ENCODE measurements around the gene ATL3.

ATL3 gene

DNA sequence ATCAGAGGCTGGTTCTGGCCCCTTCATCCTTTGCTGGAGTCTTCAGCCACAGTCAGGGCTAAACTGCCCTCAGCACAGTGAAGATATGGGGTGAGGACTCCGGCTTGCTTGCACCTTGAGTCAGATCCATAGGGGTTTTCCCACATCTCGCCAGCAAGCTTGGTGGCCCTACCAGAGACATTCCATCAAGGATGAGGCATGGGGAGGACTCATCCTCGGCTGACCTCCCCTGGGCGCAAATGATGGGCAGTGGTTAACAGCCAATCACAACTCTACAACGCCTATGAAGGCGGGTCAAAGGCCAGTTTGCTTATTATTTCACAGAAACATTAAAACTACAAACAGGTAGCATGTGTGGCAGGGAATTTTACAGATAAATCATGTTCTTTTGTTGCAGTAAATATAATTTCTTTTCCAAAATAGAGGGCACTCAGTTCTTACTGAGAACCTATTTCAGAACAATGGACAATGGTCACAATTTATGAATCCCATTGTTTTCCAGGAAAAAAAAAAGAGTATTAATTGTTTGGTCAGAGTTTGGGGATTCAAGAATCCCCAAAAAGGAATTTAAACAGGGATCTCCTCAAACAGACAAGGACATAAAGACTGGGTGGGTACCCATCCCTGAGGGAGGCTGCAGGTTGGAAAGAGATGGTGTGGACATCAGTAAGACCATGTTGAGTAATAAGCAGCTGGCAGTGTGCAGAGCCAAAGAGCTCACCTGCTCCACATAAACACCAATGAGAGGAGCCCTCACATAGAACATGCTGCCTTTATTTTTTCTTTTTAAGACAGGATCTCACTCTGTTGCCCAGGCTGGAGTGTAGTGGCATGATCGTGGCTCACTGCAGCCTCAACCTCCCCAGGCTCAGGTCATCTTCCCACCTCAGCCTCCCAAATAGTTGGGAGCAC, 71.7 kb downstream of the ATL3 start:
- TF ChIP-seq, protein P1, sequence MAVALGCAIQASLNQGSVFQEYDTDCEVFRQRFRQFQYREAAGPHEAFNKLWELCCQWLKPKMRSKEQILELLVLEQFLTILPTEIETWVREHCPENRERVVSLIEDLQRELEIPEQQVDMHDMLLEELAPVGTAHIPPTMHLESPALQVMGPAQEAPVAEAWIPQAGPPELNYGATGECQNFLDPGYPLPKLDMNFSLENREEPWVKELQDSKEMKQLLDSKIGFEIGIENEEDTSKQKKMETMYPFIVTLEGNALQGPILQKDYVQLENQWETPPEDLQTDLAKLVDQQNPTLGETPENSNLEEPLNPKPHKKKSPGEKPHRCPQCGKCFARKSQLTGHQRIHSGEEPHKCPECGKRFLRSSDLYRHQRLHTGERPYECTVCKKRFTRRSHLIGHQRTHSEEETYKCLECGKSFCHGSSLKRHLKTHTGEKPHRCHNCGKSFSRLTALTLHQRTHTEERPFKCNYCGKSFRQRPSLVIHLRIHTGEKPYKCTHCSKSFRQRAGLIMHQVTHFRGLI (tag by site-specific recombination; IDR thresholded peaks at IDR 0.05): no peak
- TF ChIP-seq ZIC2 (tag by site-specific recombination; IDR thresholded peaks at IDR 0.05): no peak
- no peak for TF ChIP-seq ZNF473 (tag by site-specific recombination; IDR thresholded peaks at IDR 0.05)
- no peak for TF ChIP-seq OVOL3 (tag by site-specific recombination; IDR thresholded peaks at IDR 0.05)
- TF ChIP-seq PRDM1 (tag by site-specific recombination; IDR thresholded peaks at IDR 0.05): no peak
- TF ChIP-seq ZFP37 (tag by site-specific recombination; IDR thresholded peaks at IDR 0.05): no peak
- TF ChIP-seq, protein P2, sequence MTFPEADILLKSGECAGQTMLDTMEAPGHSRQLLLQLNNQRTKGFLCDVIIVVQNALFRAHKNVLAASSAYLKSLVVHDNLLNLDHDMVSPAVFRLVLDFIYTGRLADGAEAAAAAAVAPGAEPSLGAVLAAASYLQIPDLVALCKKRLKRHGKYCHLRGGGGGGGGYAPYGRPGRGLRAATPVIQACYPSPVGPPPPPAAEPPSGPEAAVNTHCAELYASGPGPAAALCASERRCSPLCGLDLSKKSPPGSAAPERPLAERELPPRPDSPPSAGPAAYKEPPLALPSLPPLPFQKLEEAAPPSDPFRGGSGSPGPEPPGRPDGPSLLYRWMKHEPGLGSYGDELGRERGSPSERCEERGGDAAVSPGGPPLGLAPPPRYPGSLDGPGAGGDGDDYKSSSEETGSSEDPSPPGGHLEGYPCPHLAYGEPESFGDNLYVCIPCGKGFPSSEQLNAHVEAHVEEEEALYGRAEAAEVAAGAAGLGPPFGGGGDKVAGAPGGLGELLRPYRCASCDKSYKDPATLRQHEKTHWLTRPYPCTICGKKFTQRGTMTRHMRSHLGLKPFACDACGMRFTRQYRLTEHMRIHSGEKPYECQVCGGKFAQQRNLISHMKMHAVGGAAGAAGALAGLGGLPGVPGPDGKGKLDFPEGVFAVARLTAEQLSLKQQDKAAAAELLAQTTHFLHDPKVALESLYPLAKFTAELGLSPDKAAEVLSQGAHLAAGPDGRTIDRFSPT (tag by site-specific recombination; IDR thresholded peaks at IDR 0.05): no peak
- TF ChIP-seq ZBTB17 (tag by site-specific recombination; IDR thresholded peaks at IDR 0.05): no peak
- TF ChIP-seq ZNF501 (tag by site-specific recombination; IDR thresholded peaks at IDR 0.05): no peak
- TF ChIP-seq MZF1 (tag by site-specific recombination; IDR thresholded peaks at IDR 0.05; ENCODE audit: borderline replicate concordance): no peak
- no peak for TF ChIP-seq ZFP3 (tag by site-specific recombination; IDR thresholded peaks at IDR 0.05; ENCODE audit: low read depth)
- no peak for TF ChIP-seq GLI4 (tag by site-specific recombination; IDR thresholded peaks at IDR 0.05)
- no peak for TF ChIP-seq ZNF571 (tag by site-specific recombination; IDR thresholded peaks at IDR 0.05)
- TF ChIP-seq, protein P3, sequence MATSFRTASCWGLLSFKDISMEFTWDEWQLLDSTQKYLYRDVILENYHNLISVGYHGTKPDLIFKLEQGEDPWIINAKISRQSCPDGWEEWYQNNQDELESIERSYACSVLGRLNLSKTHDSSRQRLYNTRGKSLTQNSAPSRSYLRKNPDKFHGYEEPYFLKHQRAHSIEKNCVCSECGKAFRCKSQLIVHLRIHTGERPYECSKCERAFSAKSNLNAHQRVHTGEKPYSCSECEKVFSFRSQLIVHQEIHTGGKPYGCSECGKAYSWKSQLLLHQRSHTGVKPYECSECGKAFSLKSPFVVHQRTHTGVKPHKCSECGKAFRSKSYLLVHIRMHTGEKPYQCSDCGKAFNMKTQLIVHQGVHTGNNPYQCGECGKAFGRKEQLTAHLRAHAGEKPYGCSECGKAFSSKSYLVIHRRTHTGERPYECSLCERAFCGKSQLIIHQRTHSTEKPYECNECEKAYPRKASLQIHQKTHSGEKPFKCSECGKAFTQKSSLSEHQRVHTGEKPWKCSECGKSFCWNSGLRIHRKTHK (tag by site-specific recombination; IDR thresholded peaks at IDR 0.05): no peak
- no peak for TF ChIP-seq SCRT1 (tag by site-specific recombination; IDR thresholded peaks at IDR 0.05; ENCODE audit: borderline replicate concordance)
- TF ChIP-seq TCF7L2 (IDR thresholded peaks at IDR 0.05; ENCODE audit: borderline replicate concordance, low read depth, low read length): no peak
- TF ChIP-seq HOXD13 (CRISPR knock-in tag; IDR thresholded peaks at IDR 0.05; ENCODE audit: borderline replicate concordance): no peak
- ChIA-PET CTCF (no interaction called here), POLR2A (no interaction called here)
- Histone ChIP-seq H3K9me3 (ENCODE audit: control insufficient read depth, insufficient read depth, low read depth, low read length) (no peaks in the 10 kb centered on the region), H3K27ac (ENCODE audit: extremely low read depth, low read depth, low read length) (no peak overlapping the region), H3K4me1 (ENCODE audit: control insufficient read depth, insufficient read depth, low read length) (no peaks in the 10 kb centered on the region), H3K36me3 (ENCODE audit: control insufficient read depth in 2 of 2, insufficient read depth in 1 of 2, low read length in 2 of 2) (peaks cover 0 to 17% of the 10 kb centered on the region in 2 experiments; a peak in 1 of 3 replicates), H3K4me3 (ENCODE audit: low read depth, low read length) (no peak overlapping the region)

DNA sequence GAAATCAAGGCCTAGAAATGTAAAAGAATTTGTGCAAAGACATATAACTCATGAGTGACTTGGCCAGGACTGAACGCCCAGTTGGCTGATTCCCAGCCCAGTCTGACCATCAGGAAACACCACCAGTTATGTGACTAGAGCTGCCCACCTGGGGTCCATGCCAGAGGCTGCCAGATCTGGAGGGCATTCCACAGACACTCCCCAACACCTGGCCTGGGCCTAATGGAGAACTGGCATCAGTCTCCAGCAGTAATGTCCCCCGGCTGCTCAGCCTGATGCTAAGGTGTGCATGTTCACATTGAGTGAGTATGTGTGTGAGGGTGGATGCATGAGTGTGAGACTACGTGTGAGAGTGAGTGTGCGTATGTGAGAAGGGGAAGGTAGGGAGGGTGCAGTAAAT, 72.6 kb downstream of the ATL3 start:
- Histone ChIP-seq H3K36me3 (ENCODE audit: control insufficient read depth in 2 of 2, insufficient read depth in 1 of 2, low read length in 2 of 2) (peaks cover 0 to 17% of the 10 kb centered on the region in 2 experiments; a peak in 1 of 3 replicates), H3K27ac (ENCODE audit: extremely low read depth, low read depth, low read length) (no peak overlapping the region), H3K4me1 (ENCODE audit: control insufficient read depth, insufficient read depth, low read length) (no peaks in the 10 kb centered on the region), H3K9me3 (ENCODE audit: control insufficient read depth, insufficient read depth, low read depth, low read length) (no peaks in the 10 kb centered on the region), H3K4me3 (ENCODE audit: low read depth, low read length) (no peak overlapping the region)
- ChIA-PET CTCF (no interaction called here), POLR2A (no interaction called here)
- TF ChIP-seq ZNF473 (tag by site-specific recombination; IDR thresholded peaks at IDR 0.05) (no peak), ZBTB21 (tag by site-specific recombination; IDR thresholded peaks at IDR 0.05) (no peak), ZNF19 (tag by site-specific recombination; IDR thresholded peaks at IDR 0.05; ENCODE audit: low read depth) (no peak), ZNF701 (tag by site-specific recombination; IDR thresholded peaks at IDR 0.05) (no peak), ZNF658 (tag by site-specific recombination; IDR thresholded peaks at IDR 0.05) (no peak), ZNF596 (tag by site-specific recombination; IDR thresholded peaks at IDR 0.05) (no peak), ZFP69B (tag by site-specific recombination; IDR thresholded peaks at IDR 0.05) (no peak)
- TF ChIP-seq, protein P4, sequence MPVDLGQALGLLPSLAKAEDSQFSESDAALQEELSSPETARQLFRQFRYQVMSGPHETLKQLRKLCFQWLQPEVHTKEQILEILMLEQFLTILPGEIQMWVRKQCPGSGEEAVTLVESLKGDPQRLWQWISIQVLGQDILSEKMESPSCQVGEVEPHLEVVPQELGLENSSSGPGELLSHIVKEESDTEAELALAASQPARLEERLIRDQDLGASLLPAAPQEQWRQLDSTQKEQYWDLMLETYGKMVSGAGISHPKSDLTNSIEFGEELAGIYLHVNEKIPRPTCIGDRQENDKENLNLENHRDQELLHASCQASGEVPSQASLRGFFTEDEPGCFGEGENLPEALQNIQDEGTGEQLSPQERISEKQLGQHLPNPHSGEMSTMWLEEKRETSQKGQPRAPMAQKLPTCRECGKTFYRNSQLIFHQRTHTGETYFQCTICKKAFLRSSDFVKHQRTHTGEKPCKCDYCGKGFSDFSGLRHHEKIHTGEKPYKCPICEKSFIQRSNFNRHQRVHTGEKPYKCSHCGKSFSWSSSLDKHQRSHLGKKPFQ (tag by site-specific recombination; IDR thresholded peaks at IDR 0.05): no peak
